Pancreas (tissue), 10 donors: ENCODE data around the gene ZNF605. TPM values are rescaled to one million over a fixed set of nuclear protein-coding genes. Genes with fewer than 3 reads are reported as not detected.

ENCODE experiments used
- ATAC-seq, 4 donors: fragments of 200-7000 bp; cut with Tn5 transposase; one replicate each; pipeline versions ENCODE4 v1.8.0 to v1.9.1; 2020; ENCODE audit warnings: mild to moderate bottlenecking in 4 of 4, moderate library complexity in 4 of 4
- DNase-seq, 6 donors: peaks; one replicate each; pipeline ENCODE4 v3.0.0-alpha.2; 2020
- FAIRE-seq: peaks from 2 replicates; lab custom pipeline; 2012; peaks lifted over from hg19 to GRCh38; lab: Jason Lieb, UNC
- H3K27ac ChIP-seq, 4 donors: fragments of 200-600 bp; sonication (generic); 1 replicate in 3 of 4; 2 replicates in 1 of 4; pipeline versions ENCODE4 v1.5.0 to v1.8.0; 2020
- H3K27me3 ChIP-seq, 4 donors: fragments of 200-600 bp; one replicate each; pipeline ENCODE4 v1.8.0; 2021
- H3K36me3 ChIP-seq, 3 donors: fragments of 200-600 bp; sonication (generic) in 1 of 3; one replicate each; pipeline versions ENCODE4 v1.5.0 to v1.8.0; 2020 to 2021
- H3K4me1 ChIP-seq, 3 donors: fragments of 200-600 bp; one replicate each; pipeline ENCODE4 v1.8.0; 2021
- H3K4me3 ChIP-seq, 4 donors: fragments of 200-600 bp; sonication (generic) in 2 of 4; one replicate each; pipeline versions ENCODE4 v1.5.0 to v1.8.0; 2020 to 2021
- H3K9me3 ChIP-seq, 4 donors: fragments of 200-600 bp; one replicate each; pipeline ENCODE4 v1.8.0; 2021
- WGBS, 2 donors: extraction: QIAGEN DNeasy Blood & Tissue Kit; methylation state at CpG; one replicate each; pipeline ENCODE4 v1.1.7; 2013; 5-methylcytosine and 5-hydroxymethylcytosine counted together
- intact Hi-C, 3 donors: fragments of 100-400 bp; cut with DNase I; formaldehyde crosslinking; loops; one replicate each; pipeline versions ENCODE4 v1.11.1 to v1.14.2; 2022
- polyA plus RNA-seq, 2 donors: library from polyadenylated mRNA; stranded (reverse); fragments of 200-250 nt; gene quantifications; one replicate each; pipeline ENCODE4 v1.2.3, GENCODE V29; 2013
- total RNA-seq, 6 donors: library from RNA; stranded (reverse); fragmentation: NEBNext Ultra II Directional in 4 of 6; extraction: Animal tissue kit (Norgen Biotek cat#: 25700) in 4 of 6; gene quantifications; one replicate each; pipeline versions ENCODE4 v1.2.1 to v1.2.4, GENCODE V29; 2021 to 2023
- TF ChIP-seq, protein P1 (sequence below), 4 donors: fragments of 200-600 bp; sonication (generic) in 3 of 4; IDR thresholded peaks; one replicate each; pipeline versions ENCODE4 v1.5.0 to v1.8.0; 2021; ENCODE audit warnings: antibody characterized with exemption in 4 of 4
- donor health status: healthy with polysubstance abuse.
- donor health status: DM: no; HTN: no; CAD: no; lungs with moderate emphysema.
- donor health status: DM: no; HTN: no; CAD: no.
- donor health status: control.
- donor health status: control.
- donor health status: Bipolar disorder and iron deficiency.
- donor health status: DM: yes; HTN: yes; CAD: no.
- donor health status: DM: no; HTN: no; CAD: no.
- donor health status: DM: no; HTN: no; CAD: no.
- donor health status: DM: yes; HTN: yes; CAD: no.

Gene ZNF605
- total and polyA plus RNA-seq, 8 donors, result 3.3 to 8.6 (median 4.2) TPM

- no peak overlapping the region for H3K4me3 ChIP-seq
- ATAC-seq, result no peak
- no peaks in the 10 kb centered on the region for H3K9me3 ChIP-seq
- DNase-seq, result no peak
- no peaks in the 10 kb centered on the region for H3K27me3 ChIP-seq
- intact Hi-C loops, result no loop called here
- H3K36me3 ChIP-seq, result peaks cover 0 to 6% (median 0%) of the 10 kb centered on the region in 3 donors
- no peak for FAIRE-seq
- peaks cover 0 to 3% (median 0%) of the 10 kb centered on the region in 3 donors for H3K4me1 ChIP-seq
- WGBS, 2 donors, result 97 to 98% methylated on average over 18 of the region's 18 CpGs
- no peak overlapping the region for H3K27ac ChIP-seq
- TF ChIP-seq, protein P1, sequence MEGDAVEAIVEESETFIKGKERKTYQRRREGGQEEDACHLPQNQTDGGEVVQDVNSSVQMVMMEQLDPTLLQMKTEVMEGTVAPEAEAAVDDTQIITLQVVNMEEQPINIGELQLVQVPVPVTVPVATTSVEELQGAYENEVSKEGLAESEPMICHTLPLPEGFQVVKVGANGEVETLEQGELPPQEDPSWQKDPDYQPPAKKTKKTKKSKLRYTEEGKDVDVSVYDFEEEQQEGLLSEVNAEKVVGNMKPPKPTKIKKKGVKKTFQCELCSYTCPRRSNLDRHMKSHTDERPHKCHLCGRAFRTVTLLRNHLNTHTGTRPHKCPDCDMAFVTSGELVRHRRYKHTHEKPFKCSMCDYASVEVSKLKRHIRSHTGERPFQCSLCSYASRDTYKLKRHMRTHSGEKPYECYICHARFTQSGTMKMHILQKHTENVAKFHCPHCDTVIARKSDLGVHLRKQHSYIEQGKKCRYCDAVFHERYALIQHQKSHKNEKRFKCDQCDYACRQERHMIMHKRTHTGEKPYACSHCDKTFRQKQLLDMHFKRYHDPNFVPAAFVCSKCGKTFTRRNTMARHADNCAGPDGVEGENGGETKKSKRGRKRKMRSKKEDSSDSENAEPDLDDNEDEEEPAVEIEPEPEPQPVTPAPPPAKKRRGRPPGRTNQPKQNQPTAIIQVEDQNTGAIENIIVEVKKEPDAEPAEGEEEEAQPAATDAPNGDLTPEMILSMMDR (IDR thresholded peaks at IDR 0.05), result no peak
Observed at GRCh38 chr12:132952371-132953162, 3.5 kb downstream of the ZNF605 start.

- Histone ChIP-seq H3K9me3 (no peaks in the 10 kb centered on the region), H3K36me3 (peaks cover 0 to 8% (median 0%) of the 10 kb centered on the region in 3 donors), H3K4me1 (no peaks in the 10 kb centered on the region), H3K27ac (no peak overlapping the region), H3K4me3 (no peak overlapping the region), H3K27me3 (no peaks in the 10 kb centered on the region)
- no peak for ATAC-seq
- no peak for DNase-seq
- no peak for FAIRE-seq
- intact Hi-C loops, result no loop called here
- TF ChIP-seq, protein P1 (IDR thresholded peaks at IDR 0.05), result no peak
- 97 to 98% methylated on average over 8 of the region's 8 CpGs for WGBS, 2 donors
Observed at GRCh38 chr12:132951649-132952048, 4.5 kb downstream of the ZNF605 start.

- no peaks in the 10 kb centered on the region for H3K9me3 ChIP-seq
- WGBS, 2 donors, result 98 to 99% methylated on average over 27 of the region's 27 CpGs
Observed at GRCh38 chr12:132950844-132951535, 5.1 kb downstream of the ZNF605 start.

GRCh38 chr12:132949936-132950837 lies 5.9 kb downstream of the ZNF605 start:
- H3K4me1 ChIP-seq, result no peaks in the 10 kb centered on the region
- no peak overlapping the region for H3K4me3 ChIP-seq
- TF ChIP-seq, protein P1 (IDR thresholded peaks at IDR 0.05), result no peak
- no peaks in the 10 kb centered on the region for H3K9me3 ChIP-seq
- no peak overlapping the region for H3K27ac ChIP-seq
- intact Hi-C loops, result no loop called here
- ATAC-seq (no peak), DNase-seq (no peak), FAIRE-seq (no peak)
- 97 to 98% methylated on average over 30 of the region's 30 CpGs for WGBS, 2 donors
- H3K36me3 ChIP-seq, result peaks cover 0 to 21% (median 0%) of the 10 kb centered on the region in 3 donors
- no peaks in the 10 kb centered on the region for H3K27me3 ChIP-seq

More at GRCh38 chr12:132950844-132951535, 5.1 kb downstream of the ZNF605 start:
- peaks cover 0 to 13% (median 0%) of the 10 kb centered on the region in 3 donors for H3K36me3 ChIP-seq
- intact Hi-C loops, result no loop called here
- DNase-seq (no peak), FAIRE-seq (no peak), ATAC-seq (no peak)
- H3K4me3 ChIP-seq, result no peak overlapping the region
- H3K4me1 ChIP-seq, result no peaks in the 10 kb centered on the region
- H3K27me3 ChIP-seq, result no peaks in the 10 kb centered on the region
- no peak overlapping the region for H3K27ac ChIP-seq
- TF ChIP-seq, protein P1 (IDR thresholded peaks at IDR 0.05), result no peak
